ENCODE measurements around the gene NIBAN1.

DNA sequence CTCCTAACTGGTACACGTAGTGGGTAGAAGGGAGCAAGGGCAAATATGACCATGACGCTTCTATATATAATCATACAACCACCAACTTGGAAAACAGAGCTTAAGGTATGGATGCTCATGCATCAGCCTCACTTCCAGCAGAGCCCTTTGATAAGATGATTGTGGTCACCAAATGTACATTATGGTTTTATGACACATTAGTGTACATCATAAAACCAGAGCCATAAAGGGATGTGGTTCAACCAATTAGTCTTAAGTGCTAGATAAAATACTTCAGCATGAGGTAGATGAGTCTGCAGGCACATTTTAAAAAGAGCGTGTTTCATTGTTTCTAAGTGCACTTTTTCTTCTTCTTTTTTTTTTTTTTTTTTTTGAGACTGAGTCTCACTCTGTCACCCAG, 43.7 kb downstream of the NIBAN1 start:
- no peak for TF ChIP-seq POLR2A (IDR thresholded peaks at IDR 0.05)
- TF ChIP-seq, protein P1, sequence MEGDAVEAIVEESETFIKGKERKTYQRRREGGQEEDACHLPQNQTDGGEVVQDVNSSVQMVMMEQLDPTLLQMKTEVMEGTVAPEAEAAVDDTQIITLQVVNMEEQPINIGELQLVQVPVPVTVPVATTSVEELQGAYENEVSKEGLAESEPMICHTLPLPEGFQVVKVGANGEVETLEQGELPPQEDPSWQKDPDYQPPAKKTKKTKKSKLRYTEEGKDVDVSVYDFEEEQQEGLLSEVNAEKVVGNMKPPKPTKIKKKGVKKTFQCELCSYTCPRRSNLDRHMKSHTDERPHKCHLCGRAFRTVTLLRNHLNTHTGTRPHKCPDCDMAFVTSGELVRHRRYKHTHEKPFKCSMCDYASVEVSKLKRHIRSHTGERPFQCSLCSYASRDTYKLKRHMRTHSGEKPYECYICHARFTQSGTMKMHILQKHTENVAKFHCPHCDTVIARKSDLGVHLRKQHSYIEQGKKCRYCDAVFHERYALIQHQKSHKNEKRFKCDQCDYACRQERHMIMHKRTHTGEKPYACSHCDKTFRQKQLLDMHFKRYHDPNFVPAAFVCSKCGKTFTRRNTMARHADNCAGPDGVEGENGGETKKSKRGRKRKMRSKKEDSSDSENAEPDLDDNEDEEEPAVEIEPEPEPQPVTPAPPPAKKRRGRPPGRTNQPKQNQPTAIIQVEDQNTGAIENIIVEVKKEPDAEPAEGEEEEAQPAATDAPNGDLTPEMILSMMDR (IDR thresholded peaks at IDR 0.05): no peak

Data from testis (tissue), 2 donors.